Upper lobe of right lung (tissue), 1 donor: ENCODE measurements around the gene RNPEP. TPM values are rescaled to one million over a fixed set of nuclear protein-coding genes. Genes with fewer than 3 reads are reported as not detected.
A peak's percentile ranks its signal among the peaks of the same experiment; 100 is the strongest.
"Not testable (repeated sequence)": the region's sequence is repeated elsewhere in the genome, so short reads cannot be mapped to it uniquely, and the experiment has no call there.

ENCODE experiments used
- ATAC-seq: fragments of 200-7000 bp; cut with Tn5 transposase; one replicate; pipeline ENCODE4 v1.9.1; 2020; ENCODE audit warnings: mild to moderate bottlenecking, moderate library complexity
- DNase-seq: peaks from one replicate; pipeline ENCODE4 v3.0.0-alpha.2; 2020
- H3K27ac ChIP-seq: fragments of 200-600 bp; one replicate; pipeline ENCODE4 v1.8.0; 2022
- H3K27me3 ChIP-seq: fragments of 200-600 bp; one replicate; pipeline ENCODE4 v1.8.0; 2022; ENCODE audit warnings: mild to moderate bottlenecking
- H3K36me3 ChIP-seq: fragments of 200-600 bp; one replicate; pipeline ENCODE4 v1.8.0; 2022
- H3K4me1 ChIP-seq: fragments of 200-600 bp; one replicate; pipeline ENCODE4 v1.8.0; 2022
- H3K4me3 ChIP-seq: fragments of 200-600 bp; one replicate; pipeline ENCODE4 v1.8.0; 2022; ENCODE audit warnings: mild to moderate bottlenecking
- H3K9me3 ChIP-seq: fragments of 200-600 bp; one replicate; pipeline ENCODE4 v1.8.0; 2022
- CTCF ChIP-seq: fragments of 200-600 bp; IDR thresholded peaks from one replicate; pipeline ENCODE4 v1.8.0; 2022; ENCODE audit warnings: antibody characterized with exemption
- intact Hi-C: fragments of 100-400 bp; cut with DNase I; formaldehyde crosslinking; loops from one replicate; pipeline ENCODE4 v1.11.0; 2022
- total RNA-seq: library from RNA; stranded (reverse); fragmentation: NEBNext Ultra II Directional; extraction: Animal tissue kit (Norgen Biotek cat#: 25700); gene quantifications from one replicate; pipeline ENCODE4 v1.2.1, GENCODE V29; 2021
- donor health status: DM: no; HTN: yes; CAD: no; lungs with severe emphysema.

Gene RNPEP
- total RNA-seq, 1 donor from 2014 or later, result 61.7 TPM

GRCh38 chr1:201939148-201939547 is 43.3 kb upstream of the RNPEP start:
- Histone ChIP-seq H3K4me3 (no peak overlapping the region), H3K27ac (peak overlapping the region; percentile 58), H3K9me3 (no peaks in the 10 kb centered on the region), H3K4me1 (no peaks in the 10 kb centered on the region), H3K36me3 (no peaks in the 10 kb centered on the region), H3K27me3 (peaks cover 4% of the 10 kb centered on the region)
- no peak for TF ChIP-seq CTCF
- intact Hi-C loops, result no loop called here
- no peak for ATAC-seq
- DNase-seq, result no peak

GRCh38 chr1:201939574-201939973 is 42.9 kb upstream of the RNPEP start:
- TF ChIP-seq CTCF, result no peak
- DNase-seq (no peak), ATAC-seq (peak; percentile 50)
- no peak overlapping the region for H3K4me3 ChIP-seq
- H3K27me3 ChIP-seq, result peaks cover 8% of the 10 kb centered on the region
- peak overlapping the region; percentile 58 for H3K27ac ChIP-seq
- H3K9me3 ChIP-seq, result no peaks in the 10 kb centered on the region
- intact Hi-C loops, result no loop called here
- H3K4me1 ChIP-seq, result no peaks in the 10 kb centered on the region
- no peaks in the 10 kb centered on the region for H3K36me3 ChIP-seq

- ATAC-seq, H3K27ac ChIP-seq, DNase-seq, H3K36me3 ChIP-seq, H3K4me1 ChIP-seq, H3K4me3 ChIP-seq, intact Hi-C loops, H3K9me3 ChIP-seq: not testable (repeated sequence)
- peaks cover 10% of the 10 kb centered on the region for H3K27me3 ChIP-seq
These were observed 42.1 kb upstream of the RNPEP start for GRCh38 chr1:201940316-201940715.

- intact Hi-C loops, result no loop called here
- no peak for DNase-seq
These were observed 40.9 kb upstream of the RNPEP start for GRCh38 chr1:201941420-201942128.

GRCh38 chr1:201942129-201942495 is 40.3 kb upstream of the RNPEP start:
- intact Hi-C loops, result no loop called here
- no peaks in the 10 kb centered on the region for H3K36me3 ChIP-seq
- ATAC-seq, result no peak
- DNase-seq, result no peak
- H3K4me3 ChIP-seq, result peak overlapping the region; percentile 23
- no peak for TF ChIP-seq CTCF
- no peaks in the 10 kb centered on the region for H3K9me3 ChIP-seq
- peaks cover 10% of the 10 kb centered on the region for H3K27me3 ChIP-seq
- H3K4me1 ChIP-seq, result no peaks in the 10 kb centered on the region
- H3K27ac ChIP-seq, result no peak overlapping the region

More at GRCh38 chr1:201941420-201942128, 40.9 kb upstream of the RNPEP start:
- Histone ChIP-seq H3K9me3 (no peaks in the 10 kb centered on the region), H3K27ac (no peak overlapping the region), H3K4me1 (no peaks in the 10 kb centered on the region), H3K4me3 (peak overlapping the region; percentile 23), H3K36me3 (no peaks in the 10 kb centered on the region), H3K27me3 (peaks cover 10% of the 10 kb centered on the region)
- no peak for ATAC-seq
- no peak for TF ChIP-seq CTCF

- Histone ChIP-seq H3K27ac (peak overlapping the region; percentile 17), H3K36me3 (no peaks in the 10 kb centered on the region), H3K27me3 (peaks cover 10% of the 10 kb centered on the region), H3K4me1 (no peaks in the 10 kb centered on the region), H3K9me3 (no peaks in the 10 kb centered on the region), H3K4me3 (peak overlapping the region; percentile 55)
- DNase-seq (no peak), ATAC-seq (no peak)
- no peak for TF ChIP-seq CTCF
- intact Hi-C loops, result no loop called here
These were observed 38.4 kb upstream of the RNPEP start for GRCh38 chr1:201944002-201944401.
